ENCODE data around the gene TPX2.

Gene TPX2

GRCh38 chr20:31704225-31705119, 34.6 kb upstream of the TPX2 start:
- Histone ChIP-seq H3K27me3 (no peaks in the 10 kb centered on the region), H3K4me3 (no peak overlapping the region), H3K4me1 (peaks cover 2 to 87% (median 65%) of the 10 kb centered on the region in 4 donors), H3K36me3 (peaks cover 11 to 29% (median 25%) of the 10 kb centered on the region in 3 donors), H3K9me3 (no peaks in the 10 kb centered on the region), H3K27ac (peak overlapping the region in 1 of 2 donors; percentile 22)
- intact Hi-C loops (cut with DNase I; ENCODE audit: low total_unique reads), result no loop called here
- no peak for DNase-seq
- TF ChIP-seq CTCF (IDR thresholded peaks at IDR 0.05), result no peak

DNA sequence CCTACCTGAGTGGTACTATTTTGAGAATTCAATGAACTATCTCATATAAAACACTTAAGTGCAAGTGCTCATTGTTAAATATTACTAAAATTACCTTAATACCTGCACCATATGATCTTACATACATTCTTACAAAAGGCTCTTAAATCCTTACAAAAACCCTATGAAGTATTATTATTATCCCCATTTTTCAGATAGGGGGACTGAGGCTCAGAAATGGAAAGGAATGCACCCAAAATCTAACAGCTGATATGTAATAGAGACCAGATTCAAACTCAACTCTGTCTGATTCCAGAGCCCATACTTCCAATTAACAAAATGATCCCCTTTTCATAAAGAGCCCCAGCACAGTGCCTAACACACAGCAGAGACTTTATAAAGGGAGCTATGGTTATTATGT, 33.9 kb upstream of the TPX2 start:
- intact Hi-C loops (cut with DNase I; ENCODE audit: low total_unique reads), result no loop called here
- H3K4me1 ChIP-seq, result peaks cover 0 to 87% (median 61%) of the 10 kb centered on the region in 4 donors
- no peak for TF ChIP-seq CTCF (IDR thresholded peaks at IDR 0.05)
- H3K9me3 ChIP-seq, result no peaks in the 10 kb centered on the region
- H3K4me3 ChIP-seq, result no peak overlapping the region
- H3K27me3 ChIP-seq, result no peaks in the 10 kb centered on the region
- no peak for DNase-seq
- H3K27ac ChIP-seq, result peak overlapping the region; percentile 21 to 36
- peaks cover 11 to 31% (median 25%) of the 10 kb centered on the region in 3 donors for H3K36me3 ChIP-seq

GRCh38 chr20:31705598-31706597, 33.2 kb upstream of the TPX2 start:
- intact Hi-C loops (cut with DNase I; ENCODE audit: low total_unique reads), result no loop called here
- Histone ChIP-seq H3K27me3 (no peaks in the 10 kb centered on the region), H3K4me3 (no peak overlapping the region), H3K4me1 (peaks cover 0 to 87% (median 62%) of the 10 kb centered on the region in 4 donors), H3K9me3 (no peaks in the 10 kb centered on the region), H3K36me3 (peaks cover 11 to 35% (median 25%) of the 10 kb centered on the region in 3 donors), H3K27ac (peak overlapping the region; percentile 21 to 36)
- no peak for DNase-seq
- TF ChIP-seq CTCF (IDR thresholded peaks at IDR 0.05), result no peak

- peaks cover 11 to 35% (median 25%) of the 10 kb centered on the region in 3 donors for H3K36me3 ChIP-seq
- no peak for DNase-seq
- H3K27ac ChIP-seq, result peak overlapping the region in 1 of 2 donors; percentile 21
Measured at GRCh38 chr20:31706607-31707257, 32.4 kb upstream of the TPX2 start.

More at GRCh38 chr20:31706607-31707257, 32.4 kb upstream of the TPX2 start:
- Histone ChIP-seq H3K27me3 (no peaks in the 10 kb centered on the region), H3K4me1 (peaks cover 0 to 87% (median 66%) of the 10 kb centered on the region in 4 donors), H3K4me3 (no peak overlapping the region), H3K9me3 (no peaks in the 10 kb centered on the region)
- intact Hi-C loops (cut with DNase I; ENCODE audit: low total_unique reads), result no loop called here
- no peak for TF ChIP-seq CTCF (IDR thresholded peaks at IDR 0.05)

All from tibial artery (tissue), 4 donors.